ENCODE results near the gene HMGB2.

- no peak for TF ChIP-seq CTCF (IDR thresholded peaks at IDR 0.05)
- no peak for TF ChIP-seq POLR2A (IDR thresholded peaks at IDR 0.05)
These were observed 48.2 kb upstream of the HMGB2 start for GRCh38 chr4:173382349-173382748.

All from esophagus squamous epithelium (tissue), 4 donors.